Motor neuron (in vitro differentiated cells): ENCODE data around the gene BLTP3B. TPM values are rescaled to one million over a fixed set of nuclear protein-coding genes. Genes with fewer than 3 reads are reported as not detected.
A peak's percentile ranks its signal among the peaks of the same experiment; 100 is the strongest.

ENCODE experiments used
- ATAC-seq, 8 experiments: fragments of 200-7000 bp; cut with Tn5 transposase; replicated peaks in 6 of 8; 2 replicates each; pipeline ENCODE4 v1.8.0; 2021; ENCODE audit warnings: mild to moderate bottlenecking in 8 of 8, moderate library complexity in 8 of 8
- H3K27ac ChIP-seq, 2 donors: fragments of 250-450 bp; sonication (Bioruptor Pico); 2 replicates each; pipeline ENCODE4 v1.9.0; 2021; ENCODE audit warnings: antibody characterized with exemption in 2 of 2, mild to moderate bottlenecking in 2 of 2, moderate library complexity in 1 of 2
- H3K4me1 ChIP-seq, 2 donors: fragments of 250-450 bp; sonication (Bioruptor Pico); replicated peaks in 1 of 2; 2 replicates each; pipeline ENCODE4 v1.6.1; 2021; ENCODE audit warnings: antibody characterized with exemption in 2 of 2, mild to moderate bottlenecking in 2 of 2, moderate library complexity in 1 of 2
- H3K4me3 ChIP-seq, 5 donors: fragments of 250-450 bp; sonication (Bioruptor Pico); 2 replicates each; pipeline ENCODE4 v1.9.0; 2021; ENCODE audit warnings: antibody characterized with exemption in 5 of 5, mild to moderate bottlenecking in 5 of 5, moderate library complexity in 4 of 5
- whole genome bisulfite sequencing, 10 experiments: fragments of 450-650 bp; shearing (Covaris generic); methylation state at CpG; one replicate each; pipeline ENCODE4 v1.0.0; 2022; 5-methylcytosine and 5-hydroxymethylcytosine counted together
- in situ Hi-C, 9 experiments: fragments of 400-800 bp; cut with MboI; loops; one replicate each; pipeline ENCODE4 v1.15.0; 2021; ENCODE audit warnings: low sequenced_read_pairs in 9 of 9, low pct_unique_long_range_greater_than_20kb in 2 of 9; ENCODE audit not compliant: unreplicated experiment in 9 of 9
- total RNA-seq, 8 experiments: library from RNA; unstranded; fragments of 300-600 nt; gene quantifications; 2 replicates each; pipeline versions ENCODE4 v1.2.3 to v1.2.4, GENCODE V29; 2022

Gene BLTP3B
- total RNA-seq, 8 experiments from 2014 or later = 19.4 to 39.5 (median 20.9) TPM

DNA sequence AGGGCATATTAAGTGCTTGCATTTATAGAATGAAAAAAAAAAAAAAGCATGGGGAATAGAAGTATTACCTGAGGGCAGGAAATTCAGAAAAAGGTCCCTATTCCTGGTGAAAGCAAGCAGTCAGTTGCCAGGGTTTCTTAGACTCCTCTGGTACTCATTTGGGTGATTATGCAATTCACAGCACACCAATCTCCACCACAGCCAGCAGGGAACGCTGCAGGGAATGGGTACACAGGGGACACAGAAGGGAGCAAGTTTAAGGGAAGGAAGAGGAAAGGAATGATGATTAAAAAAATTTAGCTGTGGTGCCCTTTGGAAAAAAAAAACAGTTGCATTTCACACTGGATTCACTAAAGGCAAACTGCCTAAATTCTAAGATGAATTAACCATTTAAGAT is 14.2 kb downstream of the BLTP3B start:
- in situ Hi-C loops = loop anchor here in 1 of 9 experiments (25.0 kb wide), 1 partner anchor 316 kb away; no protein-coding TSS in a partner anchor
- H3K27ac ChIP-seq = no peak overlapping the region
- H3K4me3 ChIP-seq = no peak overlapping the region
- peak in 5 of 8 experiments; percentile 57 to 95 (median 92) for ATAC-seq
- 0 to 25% (median 6%) methylated on average over 1 of the region's 1 CpG; no CpG with 5 or more reads in 4 of the 10 experiments for WGBS, 10 experiments
- H3K4me1 ChIP-seq = no peaks in the 10 kb centered on the region

DNA sequence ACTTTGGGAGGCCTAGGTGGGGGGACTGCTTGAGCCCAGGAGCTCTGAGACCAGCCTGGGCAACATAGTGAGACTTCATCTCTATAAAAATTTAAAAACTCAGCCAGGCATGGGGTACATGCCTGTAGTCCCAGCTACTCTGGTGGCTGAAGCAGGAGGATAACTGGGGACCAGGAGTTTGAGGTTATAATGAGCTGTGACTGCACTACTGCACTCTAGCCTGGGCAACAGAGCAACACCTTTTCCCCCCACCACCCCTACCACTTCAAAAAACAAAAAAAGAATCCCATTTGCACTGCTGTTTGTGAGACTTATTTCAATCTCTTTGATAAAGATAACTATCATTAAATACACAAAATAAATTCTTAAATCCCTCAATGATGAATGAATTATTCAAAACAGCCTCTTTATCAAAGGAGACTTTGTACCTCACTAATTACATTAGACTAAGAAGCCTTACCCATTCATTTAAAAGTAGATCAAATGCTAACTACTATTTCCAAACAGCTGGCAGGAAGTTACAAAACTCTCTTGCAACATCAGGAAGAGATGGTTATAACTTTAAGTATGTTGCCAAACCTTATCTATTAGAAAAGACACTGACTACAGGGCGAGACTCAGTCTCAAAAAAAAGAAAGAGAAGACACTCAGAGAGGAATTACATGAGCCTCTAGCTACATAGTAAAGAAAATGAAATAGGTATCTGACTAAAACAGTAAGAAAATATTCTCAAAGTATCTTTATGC is 14.7 kb downstream of the BLTP3B start:
- in situ Hi-C loops = loop anchor here in 1 of 9 experiments (25.0 kb wide), 1 partner anchor 316 kb away; no protein-coding TSS in a partner anchor
- Histone ChIP-seq H3K4me3 (no peak overlapping the region), H3K27ac (no peak overlapping the region), H3K4me1 (no peaks in the 10 kb centered on the region)
- 0 to 88% (median 60%) methylated on average over 1 of the region's 1 CpG; no CpG with 5 or more reads in 1 of the 10 experiments for WGBS, 10 experiments
- peak in 3 of 8 experiments; percentile 72 to 86 (median 77) for ATAC-seq

DNA sequence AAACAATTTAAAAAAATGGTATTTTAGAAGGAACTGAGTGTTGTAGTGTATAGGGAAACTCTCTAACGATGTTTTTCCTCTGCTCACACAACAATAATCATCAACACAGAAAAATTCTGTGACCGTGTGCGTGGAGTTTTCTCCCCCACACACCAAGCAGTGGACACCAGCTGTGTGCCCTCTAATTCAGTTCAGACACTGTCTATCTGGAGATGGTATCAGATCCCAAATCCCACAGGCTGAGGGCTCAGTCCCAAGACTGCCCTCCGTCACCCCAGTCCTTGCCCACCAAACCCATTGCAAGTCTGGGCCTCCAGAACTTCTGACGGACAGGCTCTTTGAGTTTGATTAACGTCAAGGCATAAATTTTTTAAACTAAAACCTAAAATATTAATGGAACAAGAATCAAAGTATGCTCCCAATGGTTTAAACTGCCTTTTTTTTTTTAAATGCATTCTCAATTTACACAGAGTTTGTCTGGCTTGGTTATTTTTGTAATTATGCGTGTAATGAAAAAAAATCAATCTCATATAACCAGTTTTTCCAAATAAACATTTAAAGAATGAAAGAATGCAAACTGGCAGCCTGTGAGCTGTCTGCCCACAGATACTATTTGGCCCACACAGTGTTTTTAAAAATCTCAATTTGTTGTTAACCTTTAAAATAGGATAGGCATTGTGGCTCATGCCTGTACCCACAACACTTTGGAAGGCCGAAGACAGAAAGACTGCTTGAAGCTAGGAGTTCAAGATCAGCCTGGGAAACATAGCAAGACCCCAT is 19.2 kb downstream of the BLTP3B start:
- no peak for ATAC-seq

DNA sequence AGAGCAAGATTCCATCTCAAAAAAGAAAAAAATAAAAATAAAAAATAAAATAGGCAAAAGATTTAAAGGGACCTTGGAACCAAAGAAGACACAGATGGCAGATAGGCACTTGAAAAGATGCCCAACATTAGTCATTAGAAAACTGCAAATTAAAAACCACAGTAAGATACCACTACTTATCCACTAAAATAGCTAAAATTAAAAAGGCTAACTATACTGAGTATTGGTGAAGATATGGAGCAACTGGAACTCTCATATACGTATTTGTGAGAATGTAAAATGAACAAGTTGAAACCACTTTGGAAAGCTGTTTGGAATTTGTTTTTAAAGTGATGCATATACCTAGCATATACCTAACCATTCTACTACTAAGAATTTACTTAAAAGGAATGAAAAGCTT is 22.3 kb downstream of the BLTP3B start:
- Histone ChIP-seq H3K4me3 (no peak overlapping the region), H3K27ac (no peak overlapping the region), H3K4me1 (no peaks in the 10 kb centered on the region)
- in situ Hi-C loops = no loop called here
- ATAC-seq = no peak
- whole genome bisulfite sequencing, 10 experiments = 86 to 100% (median 100%) methylated on average over 1 of the region's 1 CpG

More for the DNA sequence above, 19.2 kb downstream of the BLTP3B start:
- no peak overlapping the region for H3K27ac ChIP-seq
- 37 to 100% (median 83%) methylated on average over 1 to 8 of the region's 8 CpGs for WGBS, 10 experiments
- no peaks in the 10 kb centered on the region for H3K4me1 ChIP-seq
- H3K4me3 ChIP-seq = no peak overlapping the region
- in situ Hi-C loops = no loop called here

DNA sequence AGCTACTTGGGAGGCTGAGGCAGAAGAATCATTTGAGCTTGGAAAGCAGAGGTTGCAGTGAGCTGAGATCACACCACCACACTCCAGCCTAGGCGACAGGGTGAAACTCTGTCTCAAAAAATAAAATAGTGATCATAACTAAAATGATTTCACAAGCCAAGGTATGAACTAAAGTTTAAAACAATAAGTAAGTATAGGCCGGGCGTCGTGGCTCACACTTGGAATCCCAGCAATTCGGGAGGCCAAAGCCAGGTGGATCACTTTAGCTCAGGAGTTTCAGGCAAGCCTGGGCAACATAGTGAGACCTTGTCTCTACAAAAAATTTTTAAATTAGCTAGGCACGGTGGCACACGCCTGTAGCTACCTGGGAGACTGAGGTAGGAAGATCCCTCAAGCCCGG is 27.4 kb downstream of the BLTP3B start:
- WGBS, 10 experiments = 80 to 100% (median 94%) methylated on average over 1 to 7 of the region's 8 CpGs; no CpG with 5 or more reads in 3 of the 10 experiments
- H3K27ac ChIP-seq = no peak overlapping the region
- in situ Hi-C loops = no loop called here
- no peaks in the 10 kb centered on the region for H3K4me1 ChIP-seq
- no peak for ATAC-seq
- no peak overlapping the region for H3K4me3 ChIP-seq

DNA sequence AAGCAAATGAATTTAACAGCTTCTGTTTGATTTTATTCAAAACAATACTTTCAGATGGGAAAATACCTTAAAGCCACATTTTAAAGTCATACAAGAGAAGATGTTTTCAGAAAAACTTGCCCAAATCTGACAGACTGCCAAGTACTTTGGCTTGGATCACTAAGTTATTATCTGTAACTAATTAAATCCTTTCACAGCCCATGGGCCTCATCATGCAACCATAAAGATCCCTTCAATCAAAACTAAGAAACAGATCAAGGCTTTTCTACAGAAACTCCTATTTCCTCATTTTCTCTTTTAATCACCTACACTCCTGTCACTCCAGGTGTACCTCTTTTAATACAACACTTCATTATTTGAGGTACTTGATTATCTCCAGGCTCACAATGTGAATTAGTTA is 28.1 kb downstream of the BLTP3B start:
- Histone ChIP-seq H3K27ac (no peak overlapping the region), H3K4me3 (no peak overlapping the region), H3K4me1 (no peaks in the 10 kb centered on the region)
- in situ Hi-C loops = no loop called here
- no peak for ATAC-seq

DNA sequence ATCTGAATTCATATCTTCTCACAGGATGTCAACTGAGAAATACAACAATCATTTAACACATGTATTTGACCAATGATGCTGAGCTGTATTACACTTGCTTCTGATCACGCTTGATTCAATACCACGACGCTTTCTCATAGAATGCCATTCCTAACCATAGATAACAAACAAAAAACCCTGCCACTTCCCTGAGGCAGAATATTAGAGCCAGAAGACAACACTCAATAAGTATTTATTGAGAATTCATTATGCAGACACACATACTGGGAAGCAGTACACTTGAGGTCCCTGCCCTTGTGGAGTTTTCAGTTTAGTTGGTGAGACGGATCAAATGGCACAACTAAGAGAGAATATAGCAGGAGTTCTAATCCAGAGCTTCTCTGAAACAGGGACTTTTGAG is 32.4 kb downstream of the BLTP3B start:
- 88 to 98% (median 95%) methylated on average over 2 to 4 of the region's 4 CpGs; no CpG with 5 or more reads in 1 of the 10 experiments for WGBS, 10 experiments
- in situ Hi-C loops = no loop called here
- no peak overlapping the region for H3K4me3 ChIP-seq
- H3K4me1 ChIP-seq = no peaks in the 10 kb centered on the region
- ATAC-seq = no peak
- H3K27ac ChIP-seq = no peak overlapping the region

DNA sequence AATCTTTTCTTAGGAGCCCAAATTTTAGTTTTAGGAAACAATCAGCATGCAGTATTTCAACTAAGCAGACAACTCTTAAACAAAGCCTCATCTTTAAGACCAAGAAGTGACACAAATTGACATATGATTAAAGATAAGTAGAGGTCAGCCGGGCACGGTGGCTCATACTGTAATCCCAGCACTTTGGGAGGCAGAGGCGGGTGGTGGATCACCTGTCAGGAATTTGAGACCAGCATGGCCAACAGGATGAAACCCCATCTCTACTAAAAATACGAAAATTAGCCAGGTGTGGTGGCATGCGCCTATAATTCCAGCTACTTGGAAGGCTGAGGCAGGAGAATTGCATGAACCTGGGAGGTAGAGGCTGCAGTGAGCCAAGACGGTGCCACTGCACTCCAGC is 35.8 kb downstream of the BLTP3B start:
- H3K4me3 ChIP-seq = no peak overlapping the region
- no peaks in the 10 kb centered on the region for H3K4me1 ChIP-seq
- no peak for ATAC-seq
- H3K27ac ChIP-seq = no peak overlapping the region
- 40 to 100% (median 90%) methylated on average over 1 to 6 of the region's 6 CpGs for WGBS, 10 experiments
- in situ Hi-C loops = no loop called here

DNA sequence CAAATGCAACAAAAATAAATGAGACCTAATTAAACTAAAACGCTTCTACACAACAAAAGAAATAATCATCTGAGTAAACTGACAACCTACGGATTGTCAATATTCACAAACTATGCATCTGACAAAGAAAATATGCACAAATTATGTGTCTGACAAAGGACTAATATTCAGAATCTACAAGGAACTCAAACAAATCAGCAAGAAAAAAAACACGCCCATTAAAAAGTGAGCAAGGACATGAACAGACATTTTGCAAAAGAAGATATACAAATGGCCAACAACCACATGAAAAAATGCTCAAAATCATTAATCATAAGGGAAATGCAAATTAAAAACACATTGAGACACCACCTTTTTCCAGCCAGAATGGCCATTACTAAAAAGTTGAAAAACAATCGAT is 37.0 kb downstream of the BLTP3B start:
- in situ Hi-C loops = no loop called here
- H3K4me1 ChIP-seq = no peaks in the 10 kb centered on the region
- 0 to 100% (median 87%) methylated on average over 1 to 4 of the region's 4 CpGs for WGBS, 10 experiments
- no peak overlapping the region for H3K27ac ChIP-seq
- peak in 2 of 8 experiments; percentile 52 to 65 for ATAC-seq
- H3K4me3 ChIP-seq = no peak overlapping the region

DNA sequence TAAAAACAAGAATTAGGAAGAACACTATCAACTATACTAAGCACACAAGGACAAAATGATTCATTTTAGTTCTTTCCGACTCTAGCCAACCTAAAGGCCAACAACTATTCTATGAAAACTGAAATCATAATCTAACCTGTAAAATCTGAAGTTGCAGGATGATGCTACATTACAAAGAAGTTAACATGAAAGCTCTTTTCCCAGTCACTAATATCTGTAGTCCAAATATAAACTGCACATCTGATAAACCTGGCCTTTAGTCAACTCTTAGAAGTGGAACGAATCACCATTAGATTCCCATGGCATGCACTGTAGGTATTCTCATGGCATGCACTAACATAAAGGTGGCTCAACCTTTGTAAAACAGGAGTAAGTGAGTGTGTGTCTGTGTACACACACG is 41.7 kb downstream of the BLTP3B start:
- ATAC-seq = no peak
- Histone ChIP-seq H3K27ac (no peak overlapping the region), H3K4me3 (no peak overlapping the region), H3K4me1 (no peaks in the 10 kb centered on the region)
- 67 to 100% (median 90%) methylated on average over 1 to 3 of the region's 3 CpGs; no CpG with 5 or more reads in 1 of the 10 experiments for WGBS, 10 experiments
- in situ Hi-C loops = no loop called here

Other genes with a start within 250 kb of the BLTP3B start
- gene ANKS1B, start 157.9 kb downstream of the BLTP3B start, total RNA-seq = 10 to 100 TPM in 6 of 8 experiments, 1 to 10 TPM in 2; 4.4 to 49.1 (median 14.2) TPM
- 10 to 100 TPM; 31.3 to 47.9 (median 36.4) TPM for gene ACTR6, start 57.9 kb upstream of the BLTP3B start, total RNA-seq
- gene DEPDC4, start 124.2 kb upstream of the BLTP3B start, total RNA-seq = 1 to 10 TPM in 6 of 8 experiments, under 1 TPM in 1, not detected in 1; 0.64 to 4.6 (median 3.2) TPM
- 10 to 100 TPM; 29.2 to 69.2 (median 43.2) TPM for gene SCYL2, start 124.3 kb upstream of the BLTP3B start, total RNA-seq
- gene SLC17A8, start 214.2 kb upstream of the BLTP3B start, total RNA-seq = 1 to 10 TPM in 2 of 8 experiments, under 1 TPM in 6; 0.18 to 7.7 (median 0.61) TPM